SK-N-MC (cell line): ENCODE data around the gene CLCA4.

ENCODE experiments used
- DNase-seq: peaks from one replicate; pipeline ENCODE4 v3.0.0-alpha.2; 2011; ENCODE audit warnings: low read depth, low spot score
- H3K27ac ChIP-seq: fragments of 200-600 bp; sonication (generic); 2 replicates; pipeline ENCODE4 v1.5.1; 2016; ENCODE audit warnings: mixed run types
- H3K36me3 ChIP-seq: fragments of 200-600 bp; sonication (generic); 2 replicates; pipeline ENCODE4 v1.6.1; 2017; ENCODE audit warnings: antibody characterized with exemption, low read length, mixed read lengths; ENCODE audit not compliant: insufficient read depth
- H3K4me3 ChIP-seq: fragments of 200-600 bp; sonication (generic); 2 replicates; pipeline ENCODE4 v1.5.1; 2016
- H3K9ac ChIP-seq: fragments of 200-600 bp; sonication (generic); 2 replicates; pipeline ENCODE4 v1.8.0; 2017; ENCODE audit warnings: mixed run types, mixed read lengths; ENCODE audit not compliant: insufficient read length
- H3K9me3 ChIP-seq: fragments of 200-600 bp; sonication (generic); 2 replicates; pipeline ENCODE4 v1.6.1; 2017; ENCODE audit warnings: low read depth, mild to moderate bottlenecking, antibody characterized with exemption, low read length, moderate library complexity, mixed read lengths
- EZH2 ChIP-seq: fragments of 200-600 bp; sonication (generic); IDR thresholded peaks from one replicate; pipeline ENCODE4 v1.6.1; 2017; ENCODE audit warnings: antibody characterized with exemption
- FOXP2 ChIP-seq: optimal IDR thresholded peaks from 2 replicates; pipeline ENCODE3; 2011; ENCODE audit warnings: mild to moderate bottlenecking, moderate library complexity; ENCODE audit not compliant: insufficient read depth; ENCODE audit errors: extremely low read length, control extremely low read depth
- POLR2AphosphoS5 ChIP-seq: IDR thresholded peaks from 2 replicates; pipeline ENCODE4 v1.6.1; 2012; ENCODE audit warnings: mild to moderate bottlenecking, low read depth, low read length, borderline replicate concordance

The CLCA4 gene

GRCh38 chr1:86521522-86521891 is 25.4 kb upstream of the CLCA4 start:
- no peak overlapping the region for H3K4me3 ChIP-seq
- no peak overlapping the region for H3K27ac ChIP-seq
- no peak for DNase-seq
- no peak overlapping the region for H3K9ac ChIP-seq
- no peaks in the 10 kb centered on the region for H3K36me3 ChIP-seq
- TF ChIP-seq EZH2 = no peak
- TF ChIP-seq POLR2AphosphoS5 = no peak
- no peak for TF ChIP-seq FOXP2
- no peaks in the 10 kb centered on the region for H3K9me3 ChIP-seq

GRCh38 chr1:86522240-86522639 is 24.6 kb upstream of the CLCA4 start:
- TF ChIP-seq POLR2AphosphoS5 (no peak), EZH2 (no peak), FOXP2 (no peak)
- no peaks in the 10 kb centered on the region for H3K9me3 ChIP-seq

GRCh38 chr1:86523670-86524354 is 23.1 kb upstream of the CLCA4 start:
- DNase-seq = no peak
- no peak overlapping the region for H3K9ac ChIP-seq
- no peak overlapping the region for H3K27ac ChIP-seq
- H3K4me3 ChIP-seq = no peak overlapping the region
- no peaks in the 10 kb centered on the region for H3K9me3 ChIP-seq
- TF ChIP-seq EZH2 (no peak), FOXP2 (no peak)
- H3K36me3 ChIP-seq = no peaks in the 10 kb centered on the region

More at GRCh38 chr1:86522240-86522639, 24.6 kb upstream of the CLCA4 start:
- Histone ChIP-seq H3K36me3 (no peaks in the 10 kb centered on the region), H3K9ac (no peak overlapping the region), H3K27ac (no peak overlapping the region), H3K4me3 (no peak overlapping the region)
- DNase-seq = no peak

- Histone ChIP-seq H3K9ac (no peak overlapping the region), H3K4me3 (no peak overlapping the region), H3K36me3 (no peaks in the 10 kb centered on the region), H3K27ac (no peak overlapping the region), H3K9me3 (no peaks in the 10 kb centered on the region)
- no peak for DNase-seq
- TF ChIP-seq EZH2 = no peak
- no peak for TF ChIP-seq FOXP2
- TF ChIP-seq POLR2AphosphoS5 = no peak
Measured at GRCh38 chr1:86527306-86527705, 19.6 kb upstream of the CLCA4 start.

GRCh38 chr1:86530211-86530845 is 16.6 kb upstream of the CLCA4 start:
- no peak overlapping the region for H3K4me3 ChIP-seq
- TF ChIP-seq EZH2 = no peak
- TF ChIP-seq FOXP2 = no peak
- TF ChIP-seq POLR2AphosphoS5 = no peak
- no peak for DNase-seq
- H3K27ac ChIP-seq = no peak overlapping the region
- no peak overlapping the region for H3K9ac ChIP-seq
- no peaks in the 10 kb centered on the region for H3K9me3 ChIP-seq
- no peaks in the 10 kb centered on the region for H3K36me3 ChIP-seq

GRCh38 chr1:86537928-86538695 is 8.8 kb upstream of the CLCA4 start:
- Histone ChIP-seq H3K9ac (no peak overlapping the region), H3K27ac (no peak overlapping the region), H3K9me3 (no peaks in the 10 kb centered on the region), H3K36me3 (no peaks in the 10 kb centered on the region), H3K4me3 (no peak overlapping the region)
- TF ChIP-seq POLR2AphosphoS5 (no peak), FOXP2 (no peak), EZH2 (no peak)
- no peak for DNase-seq

- Histone ChIP-seq H3K36me3 (no peaks in the 10 kb centered on the region), H3K9ac (no peak overlapping the region), H3K4me3 (no peak overlapping the region), H3K9me3 (no peaks in the 10 kb centered on the region), H3K27ac (no peak overlapping the region)
- DNase-seq = no peak
- TF ChIP-seq POLR2AphosphoS5 = no peak
- TF ChIP-seq FOXP2 = no peak
- TF ChIP-seq EZH2 = no peak
Measured at GRCh38 chr1:86538775-86539174, 8.1 kb upstream of the CLCA4 start.

- H3K36me3 ChIP-seq = no peaks in the 10 kb centered on the region
- TF ChIP-seq EZH2 (no peak), POLR2AphosphoS5 (no peak), FOXP2 (no peak)
- no peak overlapping the region for H3K27ac ChIP-seq
- H3K9ac ChIP-seq = no peak overlapping the region
- H3K4me3 ChIP-seq = no peak overlapping the region
- no peaks in the 10 kb centered on the region for H3K9me3 ChIP-seq
- no peak for DNase-seq
Measured at GRCh38 chr1:86541859-86542258, 5.0 kb upstream of the CLCA4 start.

- Histone ChIP-seq H3K36me3 (no peaks in the 10 kb centered on the region), H3K27ac (no peak overlapping the region), H3K9ac (no peak overlapping the region), H3K9me3 (no peaks in the 10 kb centered on the region), H3K4me3 (no peak overlapping the region)
- DNase-seq = no peak
- TF ChIP-seq EZH2 (no peak), FOXP2 (no peak), POLR2AphosphoS5 (no peak)
Measured at GRCh38 chr1:86542631-86543030, 4.2 kb upstream of the CLCA4 start.
